B cell (primary cell): ENCODE measurements around the gene NLRP1. TPM values are rescaled to one million over a fixed set of nuclear protein-coding genes. Genes with fewer than 3 reads are reported as not detected.

Experiments used
- ATAC-seq: fragments of 200-7000 bp; cut with Tn5 transposase; one replicate; pipeline ENCODE4 v1.10.0; 2021; ENCODE audit warnings: low read depth, mild to moderate bottlenecking, moderate number of reproducible peaks, moderate library complexity
- CTCF ChIA-PET: fragments of 350-600 bp; sonication (Branson Sonifier 250); formaldehyde crosslinking; loops from one replicate; lab custom pipeline; 2021; ENCODE audit warnings: antibody characterized with exemption, inconsistent platforms; lab: Charles Lee
- POLR2A ChIA-PET: fragments of 350-600 bp; sonication (Branson Sonifier 250); formaldehyde crosslinking; loops from one replicate; lab custom pipeline; 2021; ENCODE audit warnings: antibody characterized with exemption; lab: Charles Lee
- DNase-seq: peaks from one replicate; pipeline ENCODE4 v3.0.0; 2013
- H2AFZ ChIP-seq: 2 replicates; pipeline ENCODE4 v1.6.1; 2012; ENCODE audit warnings: mild to moderate bottlenecking, low read depth, low read length; ENCODE audit not compliant: insufficient read depth, poor library complexity, severe bottlenecking
- H3K27ac ChIP-seq, 2 donors: 1 replicate in 1 of 2; 2 replicates in 1 of 2; pipeline ENCODE4 v1.5.1; 2012 to 2013; ENCODE audit warnings: low read length in 2 of 2, mild to moderate bottlenecking in 2 of 2, moderate library complexity in 1 of 2
- H3K27me3 ChIP-seq, 4 experiments: fragments of 200-600 bp in 1 of 4; sonication (generic) in 1 of 4; replicated peaks in 1 of 4; 1 replicate in 2 of 4; 2 replicates in 2 of 4; pipeline versions ENCODE4 v1.6.1 to v1.7.0; 2013 to 2016; ENCODE audit warnings: low read length in 3 of 4, mild to moderate bottlenecking in 2 of 4, mixed read lengths in 1 of 4, moderate library complexity in 1 of 4; ENCODE audit not compliant: insufficient read depth in 4 of 4, control insufficient read depth in 3 of 4; ENCODE audit errors: control extremely low read depth in 1 of 4
- H3K36me3 ChIP-seq, 2 experiments: replicated peaks in 1 of 2; 1 replicate in 1 of 2; 2 replicates in 1 of 2; pipeline versions ENCODE4 v1.6.1 to v1.7.1; 2013; ENCODE audit warnings: low read length in 1 of 2; ENCODE audit not compliant: insufficient read depth in 2 of 2, control insufficient read depth in 1 of 2; ENCODE audit errors: control extremely low read depth in 1 of 2, extremely low read depth in 1 of 2
- H3K4me1 ChIP-seq, 2 donors: fragments of 200-600 bp in 1 of 2; sonication (generic) in 1 of 2; 1 replicate in 1 of 2; 2 replicates in 1 of 2; pipeline versions ENCODE4 v1.5.1 to v1.6.1; 2013 to 2017; ENCODE audit warnings: low read length in 2 of 2; ENCODE audit not compliant: control insufficient read depth in 2 of 2, insufficient read depth in 2 of 2
- H3K4me2 ChIP-seq: replicated peaks from 2 replicates; pipeline ENCODE3; 2012; ENCODE audit warnings: mild to moderate bottlenecking, low read depth, low read length; ENCODE audit not compliant: poor library complexity, severe bottlenecking
- H3K4me3 ChIP-seq, 5 experiments: fragments of 200-600 bp in 1 of 5; sonication (generic) in 1 of 5; 1 replicate in 3 of 5; 2 replicates in 2 of 5; pipeline versions ENCODE4 v1.5.1 to v1.7.0; 2011 to 2016; ENCODE audit warnings: low read length in 4 of 5, mild to moderate bottlenecking in 4 of 5, low read depth in 2 of 5, control low read depth in 1 of 5, moderate library complexity in 1 of 5; ENCODE audit not compliant: insufficient read depth in 1 of 5; ENCODE audit errors: control extremely low read depth in 1 of 5, extremely low read depth in 1 of 5
- H3K79me2 ChIP-seq: fragments of 200-600 bp; sonication (generic); one replicate; pipeline ENCODE4 v1.6.0; 2016; ENCODE audit warnings: low read length; ENCODE audit not compliant: control insufficient read depth, insufficient read depth
- H3K9ac ChIP-seq: fragments of 200-600 bp; sonication (generic); 2 replicates; pipeline ENCODE4 v1.6.1; 2017; ENCODE audit warnings: mild to moderate bottlenecking, low read length, moderate library complexity
- H3K9me3 ChIP-seq, 3 donors: one replicate each; pipeline versions ENCODE4 v1.6.1 to v1.7.1; 2013; ENCODE audit warnings: low read length in 2 of 3; ENCODE audit not compliant: control insufficient read depth in 2 of 3, insufficient read depth in 1 of 3; ENCODE audit errors: control extremely low read depth in 1 of 3
- H4K20me1 ChIP-seq: 2 replicates; pipeline ENCODE4 v1.6.0; 2012; ENCODE audit warnings: mild to moderate bottlenecking, low read length; ENCODE audit not compliant: insufficient read depth, control insufficient read depth, poor library complexity, severe bottlenecking
- H3K27ac Mint-ChIP-seq: one replicate; pipeline ENCODE4 v1.8.0; 2021; ENCODE audit warnings: mixed read lengths
- H3K27me3 Mint-ChIP-seq: one replicate; pipeline ENCODE4 v1.8.0; 2021; ENCODE audit warnings: mixed read lengths
- H3K4me1 Mint-ChIP-seq: one replicate; pipeline ENCODE4 v1.8.0; 2021; ENCODE audit warnings: mixed read lengths
- H3K4me3 Mint-ChIP-seq: one replicate; pipeline ENCODE4 v1.8.0; 2021; ENCODE audit warnings: mixed read lengths
- H3K9me3 Mint-ChIP-seq: one replicate; pipeline ENCODE4 v1.8.0; 2022; ENCODE audit warnings: mixed read lengths; ENCODE audit not compliant: insufficient read depth
- EZH2 ChIP-seq: IDR thresholded peaks from 2 replicates; pipeline ENCODE4 v1.6.1; 2012; ENCODE audit warnings: borderline replicate concordance, low read depth, mild to moderate bottlenecking, moderate library complexity, low read length; ENCODE audit not compliant: insufficient read depth, poor library complexity, severe bottlenecking
- WGBS: methylation state at CpG from one replicate; pipeline ENCODE4 v1.1.5; 2013; ENCODE audit warnings: missing lambda C conversion rate; ENCODE audit not compliant: insufficient coverage; 5-methylcytosine and 5-hydroxymethylcytosine counted together
- intact Hi-C: fragments of 100-400 bp; cut with micrococcal nuclease; formaldehyde crosslinking; loops from one replicate; pipeline ENCODE4 v1.10.0; 2022
- polyA plus RNA-seq: library from polyadenylated mRNA; depleted of rRNA; stranded (reverse); fragments of >200 nt; gene quantifications from 2 replicates; pipeline ENCODE4 v1.2.3, GENCODE V29; 2012
- total RNA-seq, 2 donors: library from RNA; stranded (reverse); fragments of 120-200 nt in 1 of 2; gene quantifications; 1 replicate in 1 of 2; 2 replicates in 1 of 2; pipeline versions ENCODE4 v1.2.3 to v1.2.4, GENCODE V29; 2013 to 2022
- TF ChIP-seq, protein P1 (sequence below): fragments of 200-600 bp; IDR thresholded peaks from one replicate; pipeline ENCODE4 v1.8.0; 2022; ENCODE audit warnings: antibody characterized with exemption, mild to moderate bottlenecking

NLRP1 gene
- total and polyA plus RNA-seq, 2 donors (not counting 1 experiment from before 2014, with no cell fraction given): 141 to 189 TPM

DNA sequence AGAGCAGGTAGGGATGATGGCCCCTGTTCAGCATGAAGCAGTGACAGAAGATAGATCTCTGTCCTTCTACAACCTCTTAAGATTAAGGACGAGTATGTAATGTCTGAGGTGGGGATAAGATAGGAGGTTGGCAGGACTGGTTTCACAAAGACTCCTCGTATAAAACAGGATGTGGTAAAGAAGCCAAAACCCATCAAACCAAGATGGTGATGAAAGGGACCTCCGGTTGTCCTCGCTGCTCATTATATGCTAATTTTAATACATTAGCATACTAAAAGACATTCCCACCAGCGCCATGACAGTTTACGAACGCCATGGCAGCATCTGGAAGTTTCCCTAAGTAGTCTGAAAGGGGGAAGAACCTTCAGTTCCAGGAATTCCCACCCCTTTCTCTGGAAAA is 70.7 kb downstream of the NLRP1 start:
- Histone ChIP-seq H3K4me2 (no peak overlapping the region), H3K36me3 (peaks cover 2 to 58% of the 10 kb centered on the region in 2 experiments), H3K27ac (no peak overlapping the region), H3K79me2 (no peaks in the 10 kb centered on the region), H2AFZ (no peak overlapping the region), H3K9ac (no peak overlapping the region), H4K20me1 (no peaks in the 10 kb centered on the region), H3K27me3 (no peaks in the 10 kb centered on the region), H3K4me3 (no peak overlapping the region), H3K4me1 (peaks cover 5 to 6% of the 10 kb centered on the region in 2 donors), H3K9me3 (peaks cover 0 to 4% (median 0%) of the 10 kb centered on the region in 3 donors)
- no peaks in the 10 kb centered on the region for H3K27me3 Mint-ChIP-seq
- H3K4me1 Mint-ChIP-seq: peaks cover 16% of the 10 kb centered on the region
- ATAC-seq: no peak
- H3K4me3 Mint-ChIP-seq: no peak overlapping the region
- TF ChIP-seq, protein P1, sequence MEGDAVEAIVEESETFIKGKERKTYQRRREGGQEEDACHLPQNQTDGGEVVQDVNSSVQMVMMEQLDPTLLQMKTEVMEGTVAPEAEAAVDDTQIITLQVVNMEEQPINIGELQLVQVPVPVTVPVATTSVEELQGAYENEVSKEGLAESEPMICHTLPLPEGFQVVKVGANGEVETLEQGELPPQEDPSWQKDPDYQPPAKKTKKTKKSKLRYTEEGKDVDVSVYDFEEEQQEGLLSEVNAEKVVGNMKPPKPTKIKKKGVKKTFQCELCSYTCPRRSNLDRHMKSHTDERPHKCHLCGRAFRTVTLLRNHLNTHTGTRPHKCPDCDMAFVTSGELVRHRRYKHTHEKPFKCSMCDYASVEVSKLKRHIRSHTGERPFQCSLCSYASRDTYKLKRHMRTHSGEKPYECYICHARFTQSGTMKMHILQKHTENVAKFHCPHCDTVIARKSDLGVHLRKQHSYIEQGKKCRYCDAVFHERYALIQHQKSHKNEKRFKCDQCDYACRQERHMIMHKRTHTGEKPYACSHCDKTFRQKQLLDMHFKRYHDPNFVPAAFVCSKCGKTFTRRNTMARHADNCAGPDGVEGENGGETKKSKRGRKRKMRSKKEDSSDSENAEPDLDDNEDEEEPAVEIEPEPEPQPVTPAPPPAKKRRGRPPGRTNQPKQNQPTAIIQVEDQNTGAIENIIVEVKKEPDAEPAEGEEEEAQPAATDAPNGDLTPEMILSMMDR: no peak
- no peak for TF ChIP-seq EZH2
- H3K27ac Mint-ChIP-seq: no peak overlapping the region
- no peaks in the 10 kb centered on the region for H3K9me3 Mint-ChIP-seq
- no CpG with 5 or more reads among the region's 7 CpGs for WGBS
- ChIA-PET CTCF (no interaction called here), POLR2A (no interaction called here)
- DNase-seq: no peak
- intact Hi-C loops: no loop called here

DNA sequence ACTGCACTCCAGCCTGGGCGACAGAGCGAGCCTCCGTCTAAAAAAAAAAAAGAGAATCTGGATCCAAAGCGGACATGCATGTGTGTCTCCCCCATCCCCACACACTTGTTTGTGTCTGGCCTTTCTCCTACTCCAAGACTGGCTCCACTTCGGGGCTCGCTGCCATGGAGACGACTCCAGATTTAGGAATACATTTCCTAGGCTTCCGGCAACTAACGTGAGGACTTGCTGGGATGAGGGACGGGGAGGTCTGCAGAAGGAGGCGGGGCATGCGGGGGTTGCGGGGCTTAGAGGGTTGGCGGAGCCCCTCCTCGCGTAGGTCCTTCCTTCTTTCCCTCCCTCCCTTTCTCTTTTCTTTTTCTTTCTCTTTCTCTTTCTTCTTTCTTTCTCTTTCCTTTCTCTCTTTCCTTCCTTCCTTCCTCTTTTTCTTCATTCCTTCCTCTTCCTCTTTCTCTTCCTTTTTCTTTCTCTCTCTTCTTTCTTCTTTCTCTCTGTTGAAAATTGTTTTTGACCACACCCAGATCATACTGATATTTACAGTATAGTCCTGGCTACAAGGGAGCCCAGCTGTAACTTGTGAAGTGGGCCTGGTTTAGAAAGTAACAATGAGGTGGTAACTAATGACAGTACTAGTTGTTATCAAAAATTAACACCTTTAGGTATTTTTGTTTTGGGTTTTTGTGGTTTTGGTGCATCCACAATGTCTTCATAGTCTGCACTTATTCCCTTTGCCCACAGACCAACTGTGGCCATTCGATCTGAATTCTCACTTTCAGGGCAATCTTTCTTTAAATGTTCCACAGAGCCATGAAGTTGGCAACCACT is 72.7 kb downstream of the NLRP1 start:
- POLR2A ChIA-PET: no interaction called here
- intact Hi-C loops: no loop called here
- no peak overlapping the region for H3K9ac ChIP-seq

More for the DNA sequence above, 72.7 kb downstream of the NLRP1 start:
- Histone ChIP-seq H3K27me3 (no peaks in the 10 kb centered on the region), H3K4me2 (no peak overlapping the region), H3K4me1 (peaks cover 5 to 6% of the 10 kb centered on the region in 2 donors), H4K20me1 (no peaks in the 10 kb centered on the region), H3K27ac (peak overlapping the region in 1 of 2 donors; percentile 59), H3K36me3 (peaks cover 2 to 45% of the 10 kb centered on the region in 2 experiments), H3K4me3 (no peak overlapping the region), H2AFZ (no peak overlapping the region), H3K9me3 (peaks cover 0 to 4% (median 0%) of the 10 kb centered on the region in 3 donors), H3K79me2 (no peaks in the 10 kb centered on the region)
- no peak for TF ChIP-seq EZH2
- TF ChIP-seq, protein P1: no peak
- H3K4me1 Mint-ChIP-seq: peaks cover 15% of the 10 kb centered on the region
- ATAC-seq: no peak
- WGBS: 97% methylated on average over 10 of the region's 17 CpGs
- H3K9me3 Mint-ChIP-seq: no peaks in the 10 kb centered on the region
- no peak overlapping the region for H3K4me3 Mint-ChIP-seq
- peak overlapping the region; percentile 10 for H3K27ac Mint-ChIP-seq
- no peak for DNase-seq
- H3K27me3 Mint-ChIP-seq: no peaks in the 10 kb centered on the region
- CTCF ChIA-PET: no interaction called here
